GM23248 (cell line): ENCODE results near the gene WDR27.

Experiments used
- EZH2 ChIP-seq: fragments of 200-600 bp; sonication (generic); IDR thresholded peaks from 2 replicates; pipeline ENCODE4 v1.6.1; 2018; ENCODE audit warnings: antibody characterized with exemption, mild to moderate bottlenecking; ENCODE audit not compliant: insufficient read depth, poor library complexity, severe bottlenecking
- EZH2phosphoT487 ChIP-seq: fragments of 200-600 bp; sonication (generic); IDR thresholded peaks from 2 replicates; pipeline ENCODE4 v1.6.1; 2018; ENCODE audit warnings: antibody characterized with exemption, moderate library complexity, mild to moderate bottlenecking, low read depth; ENCODE audit not compliant: insufficient read depth

- no peak for TF ChIP-seq EZH2
- TF ChIP-seq EZH2phosphoT487 = no peak
Measured at GRCh38 chr6:169723200-169723909, 21.5 kb upstream of the WDR27 start.
